HCT116 (cell line): ENCODE data around the gene RUNDC1.

ENCODE experiments used
- CTCF ChIP-seq, 3 experiments: fragments of 200-600 bp in 1 of 3; sonication (generic) in 1 of 3; IDR thresholded peaks in 2 of 3; conservative IDR thresholded peaks in 1 of 3; 2 replicates each; pipeline ENCODE4 v1.5.1; 2012 to 2017; ENCODE audit warnings: low read depth in 2 of 3, low read length in 2 of 3, antibody characterized with exemption in 1 of 3, borderline replicate concordance in 1 of 3, control low read depth in 1 of 3, mild to moderate bottlenecking in 1 of 3, mixed read lengths in 1 of 3, mixed run types in 1 of 3, moderate library complexity in 1 of 3; ENCODE audit not compliant: insufficient read depth in 1 of 3
- EZH2 ChIP-seq: fragments of 200-600 bp; sonication (generic); IDR thresholded peaks from 2 replicates; pipeline ENCODE4 v1.6.1; 2017; ENCODE audit warnings: antibody characterized with exemption, mixed run types
- EZH2phosphoT487 ChIP-seq: fragments of 200-600 bp; IDR thresholded peaks from 2 replicates; pipeline ENCODE4 v1.6.1; 2018; ENCODE audit warnings: antibody characterized with exemption, borderline replicate concordance
- POLR2A ChIP-seq: IDR thresholded peaks from 2 replicates; pipeline ENCODE4 v1.7.0; 2011; ENCODE audit warnings: borderline replicate concordance; ENCODE audit not compliant: insufficient read depth, insufficient read length; ENCODE audit errors: extremely low read depth
- POLR2AphosphoS5 ChIP-seq: IDR thresholded peaks from 2 replicates; pipeline ENCODE4 v1.6.1; 2011; ENCODE audit warnings: mild to moderate bottlenecking, low read depth, low read length, moderate library complexity
- SRF ChIP-seq: IDR thresholded peaks from 2 replicates; pipeline ENCODE4 v1.6.1; 2012; ENCODE audit warnings: low read depth
- YY1 ChIP-seq: IDR thresholded peaks from 2 replicates; pipeline ENCODE4 v1.6.1; 2011; ENCODE audit warnings: low read length, low read depth, moderate library complexity, mild to moderate bottlenecking; ENCODE audit not compliant: insufficient replicate concordance; ENCODE audit errors: extremely low read depth
- TF ChIP-seq, protein P1 (sequence below): IDR thresholded peaks from 2 replicates; pipeline ENCODE4 v1.6.1; 2012; ENCODE audit warnings: low read depth

GRCh38 chr17:43025766-43026537 is 45.6 kb downstream of the RUNDC1 start:
- TF ChIP-seq CTCF (IDR thresholded peaks at IDR 0.05 in 2 of 3, conservative IDR thresholded peaks at IDR 0.05 in 1 of 3; ENCODE audit: borderline replicate concordance in 1 of 3, insufficient read depth in 1 of 3, low read depth in 2 of 3, low read length in 2 of 3): no peak
- no peak for TF ChIP-seq POLR2A
- TF ChIP-seq EZH2: no peak
- TF ChIP-seq YY1: no peak
- no peak for TF ChIP-seq EZH2phosphoT487
- TF ChIP-seq, protein P1, sequence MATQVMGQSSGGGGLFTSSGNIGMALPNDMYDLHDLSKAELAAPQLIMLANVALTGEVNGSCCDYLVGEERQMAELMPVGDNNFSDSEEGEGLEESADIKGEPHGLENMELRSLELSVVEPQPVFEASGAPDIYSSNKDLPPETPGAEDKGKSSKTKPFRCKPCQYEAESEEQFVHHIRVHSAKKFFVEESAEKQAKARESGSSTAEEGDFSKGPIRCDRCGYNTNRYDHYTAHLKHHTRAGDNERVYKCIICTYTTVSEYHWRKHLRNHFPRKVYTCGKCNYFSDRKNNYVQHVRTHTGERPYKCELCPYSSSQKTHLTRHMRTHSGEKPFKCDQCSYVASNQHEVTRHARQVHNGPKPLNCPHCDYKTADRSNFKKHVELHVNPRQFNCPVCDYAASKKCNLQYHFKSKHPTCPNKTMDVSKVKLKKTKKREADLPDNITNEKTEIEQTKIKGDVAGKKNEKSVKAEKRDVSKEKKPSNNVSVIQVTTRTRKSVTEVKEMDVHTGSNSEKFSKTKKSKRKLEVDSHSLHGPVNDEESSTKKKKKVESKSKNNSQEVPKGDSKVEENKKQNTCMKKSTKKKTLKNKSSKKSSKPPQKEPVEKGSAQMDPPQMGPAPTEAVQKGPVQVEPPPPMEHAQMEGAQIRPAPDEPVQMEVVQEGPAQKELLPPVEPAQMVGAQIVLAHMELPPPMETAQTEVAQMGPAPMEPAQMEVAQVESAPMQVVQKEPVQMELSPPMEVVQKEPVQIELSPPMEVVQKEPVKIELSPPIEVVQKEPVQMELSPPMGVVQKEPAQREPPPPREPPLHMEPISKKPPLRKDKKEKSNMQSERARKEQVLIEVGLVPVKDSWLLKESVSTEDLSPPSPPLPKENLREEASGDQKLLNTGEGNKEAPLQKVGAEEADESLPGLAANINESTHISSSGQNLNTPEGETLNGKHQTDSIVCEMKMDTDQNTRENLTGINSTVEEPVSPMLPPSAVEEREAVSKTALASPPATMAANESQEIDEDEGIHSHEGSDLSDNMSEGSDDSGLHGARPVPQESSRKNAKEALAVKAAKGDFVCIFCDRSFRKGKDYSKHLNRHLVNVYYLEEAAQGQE: no peak
- TF ChIP-seq POLR2AphosphoS5: no peak
- no peak for TF ChIP-seq SRF
